ENCODE results near the gene LRRC26. TPM values are rescaled to one million over a fixed set of nuclear protein-coding genes. Genes with fewer than 3 reads are reported as not detected.

LRRC26 gene
- total RNA-seq, 1 experiment from 2014 or later = 2.4 TPM

DNA sequence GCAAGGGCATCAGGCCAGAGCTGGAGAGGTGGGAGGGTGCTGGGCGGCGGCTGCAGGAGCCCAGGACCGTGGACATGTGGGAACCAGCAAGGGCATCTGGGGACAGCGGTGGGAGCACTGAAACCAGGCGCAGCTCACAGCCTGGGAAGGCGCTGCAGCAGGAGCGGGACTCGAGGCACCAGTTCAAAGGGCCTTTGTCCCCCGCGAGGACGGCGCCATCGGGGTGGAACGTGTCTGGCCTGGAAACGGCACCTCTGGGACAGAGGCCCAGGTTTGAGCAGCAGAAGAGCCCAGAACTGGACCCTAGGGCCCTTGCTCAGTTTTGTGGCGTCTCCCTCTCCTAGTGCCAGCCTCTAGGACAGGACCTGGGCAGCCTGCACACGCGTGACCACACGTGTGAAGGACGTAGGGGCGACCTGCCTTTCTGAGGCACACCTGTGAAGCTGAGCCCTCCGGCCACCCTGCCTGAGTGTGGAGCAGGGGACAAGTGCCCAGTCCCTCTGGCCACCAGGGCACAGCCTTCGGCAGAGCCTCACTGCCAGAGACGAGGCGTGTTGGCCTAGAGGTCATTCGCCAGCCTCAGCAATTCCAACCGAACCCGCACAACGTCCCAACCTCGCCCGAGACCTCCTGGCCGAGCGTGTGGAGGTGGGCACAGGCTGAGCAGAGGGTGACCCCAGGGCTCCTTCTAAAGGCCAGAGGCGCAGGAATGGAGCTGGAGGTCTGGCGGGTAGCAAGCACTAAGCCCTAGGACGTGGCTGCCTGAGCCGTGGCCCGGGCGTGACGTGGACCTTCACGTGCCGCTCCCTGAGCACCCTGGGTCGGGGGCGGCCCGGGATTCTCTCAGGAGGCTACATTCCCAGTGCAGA lies 4.2 kb upstream of the LRRC26 start:
- POLR2A ChIA-PET = interaction anchor here (1.6 kb wide), 1 partner anchor 11 kb away, joined by 5 read pairs; no protein-coding TSS in a partner anchor
- DNase-seq (ENCODE audit: low read depth, low spot score) = no peak
- H3K4me2 ChIP-seq (ENCODE audit: low read length) = no peak overlapping the region
- H3K4me3 ChIP-seq (replicated peaks in 1 of 2; ENCODE audit: low read depth in 1 of 2, low read length in 2 of 2) = no peak overlapping the region
- H3K9ac ChIP-seq (ENCODE audit: low read length) = no peak overlapping the region
- H3K9me3 ChIP-seq (ENCODE audit: control insufficient read depth in 1 of 2, insufficient read depth in 1 of 2, low read depth in 1 of 2, low read length in 2 of 2) = no peaks in the 10 kb centered on the region
- no peaks in the 10 kb centered on the region for H3K27me3 ChIP-seq (ENCODE audit: insufficient read depth, low read length)
- no peak overlapping the region for H3K27ac ChIP-seq (ENCODE audit: low read depth, low read length)
- CTCF ChIA-PET = interaction anchor here (0.5 kb wide), 1 partner anchor 23 kb away, joined by 5 read pairs; no protein-coding TSS in a partner anchor
- no peak overlapping the region for H2AFZ ChIP-seq (ENCODE audit: low read depth, low read length, poor library complexity, severe bottlenecking)
- no peaks in the 10 kb centered on the region; a peak in 1 of 4 replicates for H3K36me3 ChIP-seq (ENCODE audit: control insufficient read depth in 1 of 2, insufficient read depth in 2 of 2, low read length in 2 of 2)
- RAD21 ChIA-PET (ENCODE audit: low non-redundant PET in 1 of 2, low total read pairs in 2 of 2, uncharacterized antibody in 2 of 2, unreplicated experiment in 2 of 2) = no interaction called here
- H4K20me1 ChIP-seq (ENCODE audit: insufficient read depth) = no peaks in the 10 kb centered on the region
- no peak for TF ChIP-seq POLR2AphosphoS5 (IDR thresholded peaks at IDR 0.05; ENCODE audit: low read depth, low read length)
- TF ChIP-seq, protein P1, sequence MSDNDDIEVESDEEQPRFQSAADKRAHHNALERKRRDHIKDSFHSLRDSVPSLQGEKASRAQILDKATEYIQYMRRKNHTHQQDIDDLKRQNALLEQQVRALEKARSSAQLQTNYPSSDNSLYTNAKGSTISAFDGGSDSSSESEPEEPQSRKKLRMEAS (IDR thresholded peaks at IDR 0.05) = no peak
- TF ChIP-seq RAD21 (IDR thresholded peaks at IDR 0.05; ENCODE audit: low read depth) = no peak
- TF ChIP-seq YY1 (IDR thresholded peaks at IDR 0.05; ENCODE audit: extremely low read depth, insufficient replicate concordance, low read depth, low read length) = no peak
- no peak for ATAC-seq
- no peaks in the 10 kb centered on the region for H3K9me2 ChIP-seq (ENCODE audit: insufficient read depth)
- no peaks in the 10 kb centered on the region for H3K79me2 ChIP-seq (ENCODE audit: insufficient read depth, low read length)
- no TSS peak for BruUV-seq (replicated peaks)
- H3K4me1 ChIP-seq (ENCODE audit: control insufficient read depth in 1 of 2, insufficient read depth in 2 of 2, low read length in 2 of 2) = peaks cover 7 to 27% of the 10 kb centered on the region in 2 experiments
- intact Hi-C loops (cut with micrococcal nuclease) = no loop called here

GRCh38 chr9:137172901-137173795 lies 3.3 kb upstream of the LRRC26 start:
- no peak for DNase-seq (ENCODE audit: low read depth, low spot score)
- ChIA-PET POLR2A (no interaction called here), RAD21 (ENCODE audit: low non-redundant PET in 1 of 2, low total read pairs in 2 of 2, uncharacterized antibody in 2 of 2, unreplicated experiment in 2 of 2) (no interaction called here), CTCF (no interaction called here)
- BruUV-seq (replicated peaks) = no TSS peak
- H3K4me2 ChIP-seq (ENCODE audit: low read length) = no peak overlapping the region
- no peak overlapping the region for H3K27ac ChIP-seq (ENCODE audit: low read depth, low read length)
- no peak overlapping the region for H3K9ac ChIP-seq (ENCODE audit: low read length)
- H3K4me1 ChIP-seq (ENCODE audit: control insufficient read depth in 1 of 2, insufficient read depth in 2 of 2, low read length in 2 of 2) = peaks cover 7 to 26% of the 10 kb centered on the region in 2 experiments
- ATAC-seq = no peak
- no peak overlapping the region for H2AFZ ChIP-seq (ENCODE audit: low read depth, low read length, poor library complexity, severe bottlenecking)
- intact Hi-C loops (cut with micrococcal nuclease) = no loop called here
- H3K9me3 ChIP-seq (ENCODE audit: control insufficient read depth in 1 of 2, insufficient read depth in 1 of 2, low read depth in 1 of 2, low read length in 2 of 2) = no peaks in the 10 kb centered on the region
- H3K79me2 ChIP-seq (ENCODE audit: insufficient read depth, low read length) = no peaks in the 10 kb centered on the region
- H3K9me2 ChIP-seq (ENCODE audit: insufficient read depth) = no peaks in the 10 kb centered on the region
- TF ChIP-seq EZH2 (IDR thresholded peaks at IDR 0.05) (no peak), EGR1 (IDR thresholded peaks at IDR 0.05; ENCODE audit: low read depth) (no peak), SRF (IDR thresholded peaks at IDR 0.05; ENCODE audit: low read depth) (no peak), TCF7L2 (IDR thresholded peaks at IDR 0.05; ENCODE audit: borderline replicate concordance, extremely low read depth, insufficient read depth, insufficient read length) (no peak), REST (IDR thresholded peaks at IDR 0.05; ENCODE audit: low read depth) (no peak), FOSL1 (IDR thresholded peaks at IDR 0.05; ENCODE audit: low read depth) (no peak), CBX3 (IDR thresholded peaks at IDR 0.05; ENCODE audit: low read depth) (no peak), CEBPB (IDR thresholded peaks at IDR 0.05; ENCODE audit: low read depth) (no peak)
- TF ChIP-seq, protein P2, sequence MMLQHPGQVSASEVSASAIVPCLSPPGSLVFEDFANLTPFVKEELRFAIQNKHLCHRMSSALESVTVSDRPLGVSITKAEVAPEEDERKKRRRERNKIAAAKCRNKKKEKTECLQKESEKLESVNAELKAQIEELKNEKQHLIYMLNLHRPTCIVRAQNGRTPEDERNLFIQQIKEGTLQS (IDR thresholded peaks at IDR 0.05) = no peak
- H3K4me3 ChIP-seq (replicated peaks in 1 of 2; ENCODE audit: low read depth in 1 of 2, low read length in 2 of 2) = no peak overlapping the region
- no peaks in the 10 kb centered on the region for H3K27me3 ChIP-seq (ENCODE audit: insufficient read depth, low read length)
- no peaks in the 10 kb centered on the region for H3K36me3 ChIP-seq (ENCODE audit: control insufficient read depth in 1 of 2, insufficient read depth in 2 of 2, low read length in 2 of 2)
- no peaks in the 10 kb centered on the region for H4K20me1 ChIP-seq (ENCODE audit: insufficient read depth)

Measured in HCT116 (cell line).